ENCODE data around the gene OR51Q1. TPM values are rescaled to one million over a fixed set of nuclear protein-coding genes. Genes with fewer than 3 reads are reported as not detected.

OR51Q1 gene
- not detected in 2 replicates for total RNA-seq (2014; rRNA removed)
- Bru-seq, nascent RNA, result not detected
- BruChase-seq, experiment 1, labeled RNA remaining after a 6-hour chase, result not detected
- not detected for BruChase-seq, experiment 2, labeled RNA remaining after a 2-hour chase
- long read RNA-seq, result 0 reads

DNA sequence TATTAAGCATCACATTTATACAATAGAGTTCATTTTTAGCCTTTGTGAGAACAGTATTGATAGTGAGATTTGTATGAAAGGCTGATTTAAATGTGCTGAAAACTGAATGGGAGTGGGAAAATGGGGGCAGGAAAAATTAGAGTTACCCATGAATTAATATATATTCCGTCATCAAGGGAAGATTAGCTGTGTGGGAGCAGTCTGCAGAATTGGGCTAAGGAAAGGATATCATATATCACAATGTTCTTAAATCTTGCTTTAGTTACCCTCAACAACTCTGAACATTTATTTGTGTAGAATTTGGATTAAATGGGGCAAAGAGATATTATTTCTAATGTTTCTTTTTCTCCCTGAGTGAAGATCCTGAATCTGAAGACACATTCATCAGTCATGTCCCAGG is at the start of gene OR51Q1:
Gene OR51Q1, plus strand, starts transcription at position 301 of the 400 bp plus-strand sequence. Its CDS starts 90 bp downstream, at position 391.
- H3K27ac ChIP-seq (ENCODE audit: low read length), result no peak within 1 kb of the TSS
- intact Hi-C loops (cut with micrococcal nuclease), result no loop called here
- no peaks in the 10 kb centered on the region for H3K79me2 ChIP-seq (ENCODE audit: low read length)
- POLR2A ChIA-PET (ENCODE audit: unreplicated experiment), result no interaction called here
- CTCF ChIA-PET, result no interaction called here
- H3K4me2 ChIP-seq (ENCODE audit: low read length), result no peak within 1 kb of the TSS
- no peak within 1 kb of the TSS for H3K4me3 ChIP-seq (ENCODE audit: low read length)
- DNase-seq (no peak), ATAC-seq (no peak)
- no peak for TF ChIP-seq EZH2 (IDR thresholded peaks at IDR 0.05; ENCODE audit: low read length, unreplicated experiment)
- TF ChIP-seq EZH2phosphoT487 (IDR thresholded peaks at IDR 0.05; ENCODE audit: borderline replicate concordance, low read length), result no peak
- no peak for TF ChIP-seq CTCF (conservative IDR thresholded peaks at IDR 0.05; ENCODE audit: low read depth, low read length)
- H2AFZ ChIP-seq (ENCODE audit: low read length), result no peak within 1 kb of the TSS
- peaks cover 26% of the 10 kb centered on the region for H3K27me3 ChIP-seq (ENCODE audit: low read length)
- H3K9ac ChIP-seq (ENCODE audit: low read length), result no peak within 1 kb of the TSS
- H3K9me2 ChIP-seq (replicated peaks; ENCODE audit: low read length), result no peaks in the 10 kb centered on the region
- no peaks in the 10 kb centered on the region for H4K20me1 ChIP-seq (ENCODE audit: low read length)
- H3K9me3 ChIP-seq (ENCODE audit: low read length), result no peaks in the 10 kb centered on the region
- no TSS peak for BruUV-seq (replicated peaks)
- no peaks in the 10 kb centered on the region for H3F3A ChIP-seq (ENCODE audit: low read length, unreplicated experiment)
- no peaks in the 10 kb centered on the region for H3K36me3 ChIP-seq (ENCODE audit: low read depth, low read length)
- H3K4me1 ChIP-seq (ENCODE audit: insufficient read depth, low read length), result no peaks in the 10 kb centered on the region

GRCh38 chr11:5380740-5381342 is 41.1 kb upstream of the OR51Q1 start:
- Histone ChIP-seq H3K36me3 (ENCODE audit: low read depth, low read length) (no peaks in the 10 kb centered on the region), H4K20me1 (ENCODE audit: low read length) (no peaks in the 10 kb centered on the region), H3K4me2 (ENCODE audit: low read length) (no peak overlapping the region), H3F3A (ENCODE audit: low read length, unreplicated experiment) (no peaks in the 10 kb centered on the region), H3K9me3 (ENCODE audit: low read length) (no peaks in the 10 kb centered on the region), H3K4me3 (ENCODE audit: low read length) (no peak overlapping the region), H3K79me2 (ENCODE audit: low read length) (no peaks in the 10 kb centered on the region), H3K9ac (ENCODE audit: low read length) (no peak overlapping the region), H2AFZ (ENCODE audit: low read length) (no peak overlapping the region), H3K9me2 (replicated peaks; ENCODE audit: low read length) (no peaks in the 10 kb centered on the region), H3K27ac (ENCODE audit: low read length) (no peak overlapping the region), H3K27me3 (ENCODE audit: low read length) (no peaks in the 10 kb centered on the region), H3K4me1 (ENCODE audit: insufficient read depth, low read length) (no peaks in the 10 kb centered on the region)
- intact Hi-C loops (cut with micrococcal nuclease), result loop anchor here (1.0 to 10.0 kb wide), 5 partner anchors 177 to 1199 kb away; partner anchors contain the start of gene OR52N2
- DNase-seq (peak; percentile 65), ATAC-seq (peak; percentile 89)
- POLR2A ChIA-PET (ENCODE audit: unreplicated experiment), result no interaction called here
- no TSS peak for BruUV-seq (replicated peaks)
- CTCF ChIA-PET, result no interaction called here
- no peak for TF ChIP-seq EZH2 (IDR thresholded peaks at IDR 0.05; ENCODE audit: low read length, unreplicated experiment)
- TF ChIP-seq CTCF (conservative IDR thresholded peaks at IDR 0.05; ENCODE audit: low read depth, low read length), result peak; percentile 78
- no peak for TF ChIP-seq EZH2phosphoT487 (IDR thresholded peaks at IDR 0.05; ENCODE audit: borderline replicate concordance, low read length)

DNA sequence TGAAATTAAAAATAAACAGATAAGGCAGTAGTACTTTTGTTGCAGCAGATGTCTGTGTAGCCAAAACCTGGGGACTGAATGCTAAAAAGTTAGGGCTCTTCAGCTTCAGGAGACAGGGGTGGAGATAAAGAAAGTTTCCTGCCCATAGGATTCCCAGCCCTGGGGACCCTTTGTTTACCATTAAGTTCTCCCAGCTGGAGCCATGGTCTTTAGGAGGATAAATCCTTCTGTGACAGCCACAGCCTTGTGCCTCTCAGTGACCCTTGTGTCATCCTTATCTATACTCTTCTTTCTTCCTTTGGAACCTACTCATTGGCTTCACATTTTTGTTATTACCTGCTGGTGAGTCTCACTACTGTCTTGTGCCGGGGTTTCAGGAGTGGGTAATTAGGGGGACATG is 38.3 kb upstream of the OR51Q1 start, which contains the start of gene OR51M1:
Gene OR51M1, plus strand, starts transcription at position 237 of the 400 bp plus-strand sequence. CDS start 5,587 bp downstream, outside the sequence.
- DNase-seq, result no peak
- no peak within 1 kb of the TSS for H3K4me2 ChIP-seq (ENCODE audit: low read length)
- no peaks in the 10 kb centered on the region for H3F3A ChIP-seq (ENCODE audit: low read length, unreplicated experiment)
- no peaks in the 10 kb centered on the region for H3K79me2 ChIP-seq (ENCODE audit: low read length)
- intact Hi-C loops (cut with micrococcal nuclease), result loop anchor here (5.0 to 10.0 kb wide), 3 partner anchors 424 to 1201 kb away; partner anchors contain the start of gene OR52N2
- no peaks in the 10 kb centered on the region for H3K9me2 ChIP-seq (replicated peaks; ENCODE audit: low read length)
- TF ChIP-seq EZH2phosphoT487 (IDR thresholded peaks at IDR 0.05; ENCODE audit: borderline replicate concordance, low read length), result no peak
- TF ChIP-seq CTCF (conservative IDR thresholded peaks at IDR 0.05; ENCODE audit: low read depth, low read length), result no peak
- no peak for TF ChIP-seq EZH2 (IDR thresholded peaks at IDR 0.05; ENCODE audit: low read length, unreplicated experiment)
- H3K36me3 ChIP-seq (ENCODE audit: low read depth, low read length), result no peaks in the 10 kb centered on the region
- no peaks in the 10 kb centered on the region for H3K9me3 ChIP-seq (ENCODE audit: low read length)
- no peak for ATAC-seq
- no peak within 1 kb of the TSS for H3K4me3 ChIP-seq (ENCODE audit: low read length)
- BruUV-seq (replicated peaks), result no TSS peak
- H3K4me1 ChIP-seq (ENCODE audit: insufficient read depth, low read length), result no peaks in the 10 kb centered on the region
- no peak within 1 kb of the TSS for H3K27ac ChIP-seq (ENCODE audit: low read length)
- H3K27me3 ChIP-seq (ENCODE audit: low read length), result no peaks in the 10 kb centered on the region
- H3K9ac ChIP-seq (ENCODE audit: low read length), result no peak within 1 kb of the TSS
- no peaks in the 10 kb centered on the region for H4K20me1 ChIP-seq (ENCODE audit: low read length)
- H2AFZ ChIP-seq (ENCODE audit: low read length), result no peak within 1 kb of the TSS
- ChIA-PET CTCF (no interaction called here), POLR2A (ENCODE audit: unreplicated experiment) (no interaction called here)
